Nephron progenitor cell (in vitro differentiated cells): Measurements from ENCODE around the gene EBPL.
"Not testable (repeated sequence)": the region's sequence is repeated elsewhere in the genome, so short reads cannot be mapped to it uniquely, and the experiment has no call there.

ENCODE experiments used
- DNase-seq: peaks from one replicate; pipeline ENCODE4 v3.0.0; 2021
- H3K27ac Mint-ChIP-seq: 2 replicates; pipeline ENCODE4 v1.8.0; 2021; ENCODE audit warnings: mild to moderate bottlenecking, moderate library complexity, mixed read lengths
- H3K27me3 Mint-ChIP-seq: 2 replicates; pipeline ENCODE4 v1.8.0; 2021; ENCODE audit warnings: mild to moderate bottlenecking, low read depth, mixed read lengths; ENCODE audit not compliant: poor library complexity
- H3K36me3 Mint-ChIP-seq: 2 replicates; pipeline ENCODE4 v1.8.0; 2021; ENCODE audit warnings: low read depth, mixed read lengths
- H3K4me1 Mint-ChIP-seq: 2 replicates; pipeline ENCODE4 v1.8.0; 2021; ENCODE audit warnings: mixed read lengths
- H3K4me3 Mint-ChIP-seq: 2 replicates; pipeline ENCODE4 v1.8.0; 2021; ENCODE audit warnings: mild to moderate bottlenecking, moderate library complexity, mixed read lengths
- H3K9me3 Mint-ChIP-seq: 2 replicates; pipeline ENCODE4 v1.8.0; 2021; ENCODE audit warnings: mild to moderate bottlenecking, moderate library complexity, mixed read lengths
- CTCF ChIP-seq: fragments of 200-600 bp; sonication (generic); IDR thresholded peaks from 2 replicates; pipeline ENCODE4 v1.5.0; 2021; ENCODE audit warnings: antibody characterized with exemption

EBPL gene

GRCh38 chr13:49716615-49717014 lies 25.3 kb upstream of the EBPL start:
- Mint-ChIP-seq H3K36me3 (peaks cover 82% of the 10 kb centered on the region), H3K27ac (no peak overlapping the region), H3K9me3 (peaks cover 34% of the 10 kb centered on the region), H3K27me3 (peaks cover 3% of the 10 kb centered on the region), H3K4me1 (no peaks in the 10 kb centered on the region), H3K4me3 (no peak overlapping the region)
- TF ChIP-seq CTCF, result no peak
- DNase-seq, result no peak

- Mint-ChIP-seq H3K27me3 (peaks cover 3% of the 10 kb centered on the region), H3K4me3 (no peak overlapping the region), H3K9me3 (peaks cover 34% of the 10 kb centered on the region), H3K36me3 (peaks cover 73% of the 10 kb centered on the region), H3K27ac (no peak overlapping the region), H3K4me1 (no peaks in the 10 kb centered on the region)
- no peak for TF ChIP-seq CTCF
- no peak for DNase-seq
Observed at GRCh38 chr13:49714757-49715156, 23.5 kb upstream of the EBPL start.

- Mint-ChIP-seq H3K36me3 (peaks cover 71% of the 10 kb centered on the region), H3K4me3 (no peak overlapping the region), H3K27ac (no peak overlapping the region), H3K9me3 (peaks cover 21% of the 10 kb centered on the region), H3K27me3 (peaks cover 3% of the 10 kb centered on the region), H3K4me1 (no peaks in the 10 kb centered on the region)
- no peak for DNase-seq
- TF ChIP-seq CTCF, result no peak
Observed at GRCh38 chr13:49711218-49711863, 20.1 kb upstream of the EBPL start.

GRCh38 chr13:49704264-49704663 lies 13.0 kb upstream of the EBPL start:
- H3K4me3 Mint-ChIP-seq, H3K27me3 Mint-ChIP-seq, H3K9me3 Mint-ChIP-seq, H3K27ac Mint-ChIP-seq, H3K4me1 Mint-ChIP-seq, DNase-seq: not testable (repeated sequence)
- H3K36me3 Mint-ChIP-seq, result peaks cover 77% of the 10 kb centered on the region

GRCh38 chr13:49701491-49701890 lies 10.2 kb upstream of the EBPL start:
- H3K9me3 Mint-ChIP-seq, result peaks cover 3% of the 10 kb centered on the region
- no peaks in the 10 kb centered on the region for H3K27me3 Mint-ChIP-seq
- peaks cover 80% of the 10 kb centered on the region for H3K36me3 Mint-ChIP-seq

GRCh38 chr13:49697468-49697867 lies 6.2 kb upstream of the EBPL start:
- no peak for DNase-seq
- Mint-ChIP-seq H3K4me3 (no peak overlapping the region), H3K36me3 (peaks cover 52% of the 10 kb centered on the region), H3K9me3 (peaks cover 3% of the 10 kb centered on the region), H3K27ac (no peak overlapping the region), H3K27me3 (no peaks in the 10 kb centered on the region), H3K4me1 (peaks cover 5% of the 10 kb centered on the region)
- no peak for TF ChIP-seq CTCF

More at GRCh38 chr13:49701491-49701890, 10.2 kb upstream of the EBPL start:
- Mint-ChIP-seq H3K4me3 (no peak overlapping the region), H3K4me1 (peaks cover 5% of the 10 kb centered on the region), H3K27ac (no peak overlapping the region)
- TF ChIP-seq CTCF, result no peak
- DNase-seq, result no peak
